H1 (cell line): ENCODE results near the gene KCNMA1. TPM values are rescaled to one million over a fixed set of nuclear protein-coding genes. Genes with fewer than 3 reads are reported as not detected.

Experiments used
- BACH1 ChIP-seq: IDR thresholded peaks from 2 replicates; pipeline ENCODE4 v1.6.1; 2012; ENCODE audit warnings: low read length, improper control_type of control experiment
- RAD21 ChIP-seq, 2 experiments: IDR thresholded peaks in 1 of 2; conservative IDR thresholded peaks in 1 of 2; 2 replicates each; pipeline ENCODE4 v1.6.1; 2011; ENCODE audit warnings: low read depth in 2 of 2, low read length in 2 of 2, improper control_type of control experiment in 1 of 2, inconsistent platforms in 1 of 2, mild to moderate bottlenecking in 1 of 2, moderate library complexity in 1 of 2
- polyA plus RNA-seq, 7 experiments: library from polyadenylated mRNA; depleted of rRNA in 3 of 7; stranded (reverse) in 5 of 7; unstranded in 2 of 7; fragments of >200 nt in 5 of 7; fragments of 200-250 nt in 2 of 7; gene quantifications; 1 replicate in 5 of 7; 2 replicates in 1 of 7; 4 replicates in 1 of 7; pipeline versions ENCODE4 v1.2.1 to v1.2.3, GENCODE V29; 2011 to 2013; ENCODE audit warnings: missing spikeins in 2 of 7, mixed read lengths in 2 of 7
- total RNA-seq: library from RNA; stranded (reverse); fragmentation: NEBNext Ultra II Directional; extraction: Animal tissue kit (Norgen Biotek cat#: 25700); gene quantifications from 2 replicates; pipeline ENCODE4 v1.2.1, GENCODE V29; 2021

Gene KCNMA1
- total and polyA plus RNA-seq, 2 of the 8 experiments (the other 6 are each of a cell fraction or from before 2014, with no cell fraction given): 10.2 to 11.1 TPM

GRCh38 chr10:77614778-77615625 lies 22.6 kb downstream of the KCNMA1 start (continued):
- TF ChIP-seq RAD21 (IDR thresholded peaks at IDR 0.05 in 1 of 2, conservative IDR thresholded peaks at IDR 0.05 in 1 of 2; ENCODE audit: low read depth in 2 of 2, low read length in 2 of 2) (no peak), BACH1 (no peak)
